HS-5 (cell line): ENCODE data around the gene CLTC.

ENCODE experiments used
- DNase-seq: peaks from one replicate; pipeline ENCODE4 v3.0.0-alpha.2; 2012; ENCODE audit warnings: low read depth

The CLTC gene

DNA sequence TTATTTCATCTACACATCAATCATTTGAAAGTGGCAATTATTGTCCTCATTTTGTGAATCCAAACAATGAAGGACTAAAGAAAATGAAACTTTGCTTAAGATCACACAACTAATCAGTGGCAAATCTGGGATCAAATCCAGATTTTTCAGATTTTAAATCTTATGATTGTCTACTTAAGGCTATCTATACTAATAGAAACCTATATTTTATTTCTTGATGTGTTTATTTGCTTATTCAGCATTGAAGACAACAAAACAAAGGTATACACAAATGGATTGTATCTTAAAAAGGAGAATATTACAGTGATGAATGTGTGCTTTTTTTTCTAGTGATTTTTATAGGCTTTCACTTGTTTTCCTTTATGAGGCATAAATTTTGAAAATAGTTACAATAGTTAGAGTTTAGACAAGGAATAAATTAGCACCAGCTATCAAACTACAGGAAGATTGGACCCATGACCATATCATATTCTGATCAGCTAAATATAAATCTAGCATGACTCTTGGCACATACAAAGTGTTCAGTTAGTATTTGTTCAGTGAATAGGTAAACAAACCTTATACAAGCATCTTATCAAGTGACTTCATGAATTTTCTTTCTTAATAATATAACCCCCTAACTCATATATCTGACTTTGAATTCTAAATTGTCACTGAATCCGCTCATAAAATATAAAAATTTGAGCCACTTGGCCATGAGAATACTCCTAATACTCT lies 108.3 kb downstream of the CLTC start:
- no peak for DNase-seq

DNA sequence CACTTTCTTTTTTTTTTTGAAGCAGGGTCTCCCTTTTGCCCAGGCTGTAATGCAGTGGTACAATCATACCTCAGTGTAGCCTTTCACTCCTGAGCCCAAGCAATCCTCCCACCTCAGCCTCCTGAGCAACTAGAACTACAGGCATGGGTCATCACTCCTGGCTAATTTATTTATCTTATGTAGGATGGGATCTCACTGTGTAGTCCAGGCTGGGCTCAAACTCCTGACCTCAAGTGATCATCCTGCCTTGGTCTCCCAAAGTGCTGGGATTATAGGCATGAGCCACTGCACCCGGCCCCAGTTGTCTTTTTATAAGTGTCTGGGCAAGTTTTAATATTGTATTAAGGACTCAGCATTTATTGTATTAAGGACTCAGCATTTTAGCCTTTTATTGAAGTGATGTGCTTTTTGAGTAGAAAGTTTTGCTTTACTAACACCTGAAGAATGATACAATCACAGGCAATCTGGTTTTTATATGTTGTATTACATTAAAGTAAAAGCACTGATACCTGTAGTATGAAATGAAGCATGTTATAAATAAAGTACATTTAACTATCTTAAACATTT lies 110.7 kb downstream of the CLTC start:
- DNase-seq, result no peak

GRCh38 chr17:59733697-59734096 lies 114.0 kb downstream of the CLTC start:
- DNase-seq, result no peak

GRCh38 chr17:59734226-59734625 lies 114.5 kb downstream of the CLTC start:
- no peak for DNase-seq

DNA sequence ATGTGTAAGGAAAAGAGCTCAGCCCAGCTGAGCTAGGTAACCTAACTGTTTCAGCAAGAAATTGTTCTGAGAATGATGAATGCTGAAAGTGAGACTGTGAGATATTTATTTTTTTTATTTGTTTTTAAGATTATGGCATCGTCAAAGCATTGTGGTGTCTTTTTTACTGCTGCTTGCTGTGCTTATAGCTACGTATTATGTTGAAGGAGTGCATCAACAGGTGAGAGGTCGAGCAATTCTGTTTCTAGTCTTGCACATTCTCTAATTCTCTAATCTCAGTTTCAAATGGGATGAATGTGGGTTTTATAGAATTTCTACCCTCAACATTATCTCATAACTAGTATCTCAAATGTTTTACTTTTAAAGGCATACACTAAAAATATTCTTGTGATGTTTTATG lies 117.6 kb downstream of the CLTC start:
- DNase-seq, result no peak

GRCh38 chr17:59743842-59744241 lies 124.1 kb downstream of the CLTC start:
- no peak for DNase-seq

GRCh38 chr17:59745040-59745439 lies 125.3 kb downstream of the CLTC start:
- DNase-seq, result no peak
